Activated B cell treated with CpG ODN at 0.5 μM for 24 hours (primary cell): Measurements from ENCODE around the gene DAPK1. TPM values are rescaled to one million over a fixed set of nuclear protein-coding genes. Genes with fewer than 3 reads are reported as not detected.

ENCODE experiments used
- ATAC-seq: fragments of 200-7000 bp; cut with Tn5 transposase; one replicate; pipeline ENCODE4 v1.10.0; 2021; ENCODE audit warnings: low read depth, mild to moderate bottlenecking, moderate library complexity
- CTCF ChIA-PET: fragments of 350-600 bp; sonication (Branson Sonifier 250); formaldehyde crosslinking; loops from one replicate; lab custom pipeline; 2021; ENCODE audit warnings: antibody characterized with exemption; lab: Charles Lee
- POLR2A ChIA-PET: fragments of 350-600 bp; sonication (Branson Sonifier 250); formaldehyde crosslinking; loops from one replicate; lab custom pipeline; 2021; ENCODE audit warnings: antibody characterized with exemption; lab: Charles Lee
- DNase-seq: peaks from one replicate; pipeline ENCODE4 v3.0.0; 2022
- H3K27ac Mint-ChIP-seq: one replicate; pipeline ENCODE4 v1.8.0; 2020; ENCODE audit warnings: mixed read lengths
- H3K27me3 Mint-ChIP-seq: one replicate; pipeline ENCODE4 v1.8.0; 2021; ENCODE audit warnings: mixed read lengths
- H3K36me3 Mint-ChIP-seq: one replicate; pipeline ENCODE4 v1.8.0; 2021; ENCODE audit warnings: low read depth, mixed read lengths
- H3K4me1 Mint-ChIP-seq: one replicate; pipeline ENCODE4 v1.8.0; 2021; ENCODE audit warnings: mixed read lengths
- H3K4me3 Mint-ChIP-seq: one replicate; pipeline ENCODE4 v1.8.0; 2020; ENCODE audit warnings: mild to moderate bottlenecking, mixed read lengths
- H3K9me3 Mint-ChIP-seq: one replicate; pipeline ENCODE4 v1.8.0; 2020; ENCODE audit warnings: mixed read lengths
- CTCF ChIP-seq: fragments of 200-600 bp; IDR thresholded peaks from one replicate; pipeline ENCODE4 v1.8.0; 2022; ENCODE audit warnings: antibody characterized with exemption, mild to moderate bottlenecking
- intact Hi-C: fragments of 100-400 bp; cut with micrococcal nuclease; formaldehyde crosslinking; loops from one replicate; pipeline ENCODE4 v1.15.1; 2024
- total RNA-seq: library from RNA; stranded (reverse); gene quantifications from 2 replicates; pipeline ENCODE4 v1.2.3, GENCODE V29; 2022

The DAPK1 gene
- total RNA-seq, 1 donor from 2014 or later: 1.0 TPM

GRCh38 chr9:87501806-87502205, 4.1 kb downstream of the DAPK1 start:
- ChIA-PET POLR2A (no interaction called here), CTCF (no interaction called here)
- no peak for TF ChIP-seq CTCF
- DNase-seq (no peak), ATAC-seq (no peak)
- intact Hi-C loops: no loop called here
- peaks cover 8% of the 10 kb centered on the region for H3K4me1 Mint-ChIP-seq
- no peaks in the 10 kb centered on the region for H3K36me3 Mint-ChIP-seq
- no peaks in the 10 kb centered on the region for H3K9me3 Mint-ChIP-seq
- peaks cover 29% of the 10 kb centered on the region for H3K27me3 Mint-ChIP-seq
- no peak overlapping the region for H3K27ac Mint-ChIP-seq
- H3K4me3 Mint-ChIP-seq: no peak overlapping the region

- no peaks in the 10 kb centered on the region for H3K36me3 Mint-ChIP-seq
- ChIA-PET CTCF (no interaction called here), POLR2A (no interaction called here)
- DNase-seq (no peak), ATAC-seq (no peak)
- TF ChIP-seq CTCF: no peak
- peaks cover 23% of the 10 kb centered on the region for H3K27me3 Mint-ChIP-seq
- intact Hi-C loops: no loop called here
- no peak overlapping the region for H3K4me3 Mint-ChIP-seq
- H3K27ac Mint-ChIP-seq: no peak overlapping the region
- H3K9me3 Mint-ChIP-seq: no peaks in the 10 kb centered on the region
- peaks cover 7% of the 10 kb centered on the region for H3K4me1 Mint-ChIP-seq
These were observed 4.9 kb downstream of the DAPK1 start for GRCh38 chr9:87502391-87503221.

GRCh38 chr9:87503430-87503829, 5.8 kb downstream of the DAPK1 start:
- H3K36me3 Mint-ChIP-seq: no peaks in the 10 kb centered on the region
- DNase-seq (no peak), ATAC-seq (no peak)
- H3K27me3 Mint-ChIP-seq: peaks cover 23% of the 10 kb centered on the region
- H3K9me3 Mint-ChIP-seq: no peaks in the 10 kb centered on the region
- intact Hi-C loops: no loop called here
- H3K4me1 Mint-ChIP-seq: peaks cover 6% of the 10 kb centered on the region
- H3K4me3 Mint-ChIP-seq: no peak overlapping the region
- TF ChIP-seq CTCF: no peak
- POLR2A ChIA-PET: no interaction called here
- no peak overlapping the region for H3K27ac Mint-ChIP-seq
- CTCF ChIA-PET: no interaction called here

- intact Hi-C loops: no loop called here
- ATAC-seq (no peak), DNase-seq (no peak)
- peaks cover 3% of the 10 kb centered on the region for H3K4me1 Mint-ChIP-seq
- H3K27ac Mint-ChIP-seq: no peak overlapping the region
- peaks cover 25% of the 10 kb centered on the region for H3K27me3 Mint-ChIP-seq
- ChIA-PET CTCF (no interaction called here), POLR2A (no interaction called here)
- no peaks in the 10 kb centered on the region for H3K9me3 Mint-ChIP-seq
- H3K36me3 Mint-ChIP-seq: no peaks in the 10 kb centered on the region
- no peak for TF ChIP-seq CTCF
- H3K4me3 Mint-ChIP-seq: no peak overlapping the region
These were observed 6.3 kb downstream of the DAPK1 start for GRCh38 chr9:87503927-87504326.

- intact Hi-C loops: no loop called here
- CTCF ChIA-PET: no interaction called here
- POLR2A ChIA-PET: no interaction called here
These were observed 7.3 kb downstream of the DAPK1 start for GRCh38 chr9:87504938-87505337.

More at GRCh38 chr9:87504938-87505337, 7.3 kb downstream of the DAPK1 start:
- H3K4me1 Mint-ChIP-seq: no peaks in the 10 kb centered on the region
- no peaks in the 10 kb centered on the region for H3K36me3 Mint-ChIP-seq
- no peak for TF ChIP-seq CTCF
- DNase-seq (no peak), ATAC-seq (no peak)
- no peak overlapping the region for H3K27ac Mint-ChIP-seq
- H3K9me3 Mint-ChIP-seq: no peaks in the 10 kb centered on the region
- no peak overlapping the region for H3K4me3 Mint-ChIP-seq
- H3K27me3 Mint-ChIP-seq: peaks cover 22% of the 10 kb centered on the region
